ENCODE data around the gene HPCA. TPM values are rescaled to one million over a fixed set of nuclear protein-coding genes. Genes with fewer than 3 reads are reported as not detected.

HPCA gene
- total and polyA plus RNA-seq, 2 experiments from 2014 or later, result 0.85 TPM; not detected in 1

DNA sequence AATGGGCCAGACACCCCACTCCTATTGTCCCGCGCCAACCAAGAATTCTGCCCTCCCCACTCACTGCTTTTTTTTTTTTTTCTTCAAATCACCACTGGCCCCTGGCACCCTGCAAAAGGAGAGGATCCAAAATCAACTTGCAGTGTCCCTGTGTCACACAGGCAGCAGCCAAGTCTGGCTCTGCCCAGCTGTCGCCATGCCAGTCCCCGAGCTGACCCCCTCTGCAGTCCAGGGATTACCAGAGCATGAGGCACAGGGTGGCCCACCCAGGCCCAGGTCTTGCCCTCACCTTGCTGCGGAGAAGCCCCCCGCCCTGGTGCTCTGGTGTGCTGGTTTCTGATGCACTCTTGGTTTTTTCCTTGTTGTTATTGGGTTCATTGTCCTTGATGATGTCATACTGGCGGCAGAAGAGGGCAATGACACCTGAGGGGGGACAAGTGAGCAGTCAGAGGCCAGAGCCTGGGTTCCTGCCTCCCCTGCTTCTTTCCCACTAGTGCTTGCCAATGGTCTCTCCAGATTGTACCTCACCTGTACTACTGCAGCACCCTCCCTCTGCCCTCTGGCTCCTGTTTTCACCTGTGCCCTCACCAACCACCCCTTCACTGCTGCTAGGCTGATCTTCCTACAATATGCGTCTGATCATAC is 21.8 kb upstream of the HPCA start:
- WGBS (ENCODE audit: low lambda C conversion rate, missing lambda C conversion rate), result 95% methylated on average over 8 of the region's 8 CpGs
- no peaks in the 10 kb centered on the region for H3K9me3 ChIP-seq (ENCODE audit: low read depth)
- no peak overlapping the region for H3K4me3 ChIP-seq
- no peaks in the 10 kb centered on the region for H3K9me2 ChIP-seq (replicated peaks; ENCODE audit: insufficient read depth)
- no peaks in the 10 kb centered on the region for H3K4me1 ChIP-seq (ENCODE audit: insufficient read depth)
- no peaks in the 10 kb centered on the region for H3K27me3 ChIP-seq
- no peak overlapping the region for H3K27ac ChIP-seq
- no peak for TF ChIP-seq EZH2 (IDR thresholded peaks at IDR 0.05; ENCODE audit: borderline replicate concordance)
- TF ChIP-seq, protein P1, sequence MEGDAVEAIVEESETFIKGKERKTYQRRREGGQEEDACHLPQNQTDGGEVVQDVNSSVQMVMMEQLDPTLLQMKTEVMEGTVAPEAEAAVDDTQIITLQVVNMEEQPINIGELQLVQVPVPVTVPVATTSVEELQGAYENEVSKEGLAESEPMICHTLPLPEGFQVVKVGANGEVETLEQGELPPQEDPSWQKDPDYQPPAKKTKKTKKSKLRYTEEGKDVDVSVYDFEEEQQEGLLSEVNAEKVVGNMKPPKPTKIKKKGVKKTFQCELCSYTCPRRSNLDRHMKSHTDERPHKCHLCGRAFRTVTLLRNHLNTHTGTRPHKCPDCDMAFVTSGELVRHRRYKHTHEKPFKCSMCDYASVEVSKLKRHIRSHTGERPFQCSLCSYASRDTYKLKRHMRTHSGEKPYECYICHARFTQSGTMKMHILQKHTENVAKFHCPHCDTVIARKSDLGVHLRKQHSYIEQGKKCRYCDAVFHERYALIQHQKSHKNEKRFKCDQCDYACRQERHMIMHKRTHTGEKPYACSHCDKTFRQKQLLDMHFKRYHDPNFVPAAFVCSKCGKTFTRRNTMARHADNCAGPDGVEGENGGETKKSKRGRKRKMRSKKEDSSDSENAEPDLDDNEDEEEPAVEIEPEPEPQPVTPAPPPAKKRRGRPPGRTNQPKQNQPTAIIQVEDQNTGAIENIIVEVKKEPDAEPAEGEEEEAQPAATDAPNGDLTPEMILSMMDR (IDR thresholded peaks at IDR 0.05; ENCODE audit: poor library complexity), result no peak
- TF ChIP-seq EZH2phosphoT487 (IDR thresholded peaks at IDR 0.05; ENCODE audit: low read depth, severe bottlenecking, unreplicated experiment), result no peak
- H4K20me1 ChIP-seq (ENCODE audit: insufficient read depth, poor library complexity, severe bottlenecking), result no peaks in the 10 kb centered on the region
- H2AFZ ChIP-seq, result no peak overlapping the region
- DNase-seq (ENCODE audit: low spot score), result no peak
- no peaks in the 10 kb centered on the region for H3K79me2 ChIP-seq
- H3K4me2 ChIP-seq, result no peak overlapping the region
- H3K36me3 ChIP-seq (replicated peaks; ENCODE audit: insufficient read depth, low read depth), result no peaks in the 10 kb centered on the region

DNA sequence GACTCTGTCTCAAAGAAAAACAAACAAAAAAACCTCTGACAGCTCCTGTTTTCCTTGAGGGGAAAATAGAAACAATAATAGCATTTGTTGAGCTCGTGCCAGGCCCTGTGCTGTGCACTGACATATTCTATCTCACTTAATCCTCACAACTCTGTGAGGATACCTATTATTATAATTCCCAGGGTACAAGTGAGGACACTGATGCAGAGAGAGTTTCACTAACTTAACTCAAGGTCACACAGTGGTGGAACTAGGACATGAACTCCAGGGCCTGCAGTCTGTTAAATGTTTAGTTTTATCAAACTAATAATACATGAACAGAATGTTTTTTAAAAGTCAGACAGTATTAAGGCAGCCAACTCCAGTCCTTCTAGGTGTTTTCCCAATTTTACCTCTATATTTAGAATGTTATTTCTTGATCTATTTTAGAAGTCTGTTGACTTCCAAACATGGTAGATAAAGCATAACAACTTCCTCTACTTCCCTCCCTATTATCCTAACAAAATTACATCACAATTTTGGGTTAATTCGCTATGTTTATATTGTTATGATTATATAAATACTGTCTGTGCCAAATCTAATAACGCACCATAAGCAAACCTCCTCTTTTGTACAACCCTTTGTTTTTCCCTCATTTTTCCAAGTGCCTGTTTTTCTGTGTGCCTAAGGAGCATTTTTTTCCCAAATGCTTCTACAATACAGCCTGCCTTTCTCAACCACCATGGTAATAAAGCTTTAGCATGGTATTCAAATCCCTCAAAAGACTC is 20.5 kb upstream of the HPCA start:
- 81% methylated on average over 3 of the region's 3 CpGs for WGBS (ENCODE audit: low lambda C conversion rate, missing lambda C conversion rate)
- no peak overlapping the region for H3K27ac ChIP-seq

DNA sequence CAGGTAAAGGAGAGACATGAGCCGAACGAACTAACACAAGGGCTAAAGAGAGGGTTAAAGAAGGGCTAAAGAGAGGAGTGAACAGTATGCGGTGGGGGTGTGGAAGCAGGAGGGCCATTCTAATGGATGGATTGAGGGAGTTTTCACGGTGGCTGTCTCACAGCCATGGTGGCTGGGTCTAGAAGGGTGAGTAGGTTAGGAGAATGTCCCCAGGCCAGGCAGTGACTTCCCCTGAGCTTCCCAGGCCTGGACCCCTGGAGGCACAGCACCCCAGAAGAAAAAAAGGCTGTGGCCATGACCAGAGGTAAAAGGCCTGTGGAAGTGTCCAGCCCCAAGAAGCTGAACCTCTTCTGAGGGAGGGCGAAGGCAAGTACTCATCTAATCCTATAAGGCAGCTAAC is 19.1 kb upstream of the HPCA start:
- TF ChIP-seq EZH2phosphoT487 (IDR thresholded peaks at IDR 0.05; ENCODE audit: low read depth, severe bottlenecking, unreplicated experiment), result no peak
- TF ChIP-seq, protein P1 (IDR thresholded peaks at IDR 0.05; ENCODE audit: poor library complexity), result no peak
- no peak for TF ChIP-seq EZH2 (IDR thresholded peaks at IDR 0.05; ENCODE audit: borderline replicate concordance)
- peaks cover 11% of the 10 kb centered on the region for H3K4me1 ChIP-seq (ENCODE audit: insufficient read depth)
- peaks cover 18% of the 10 kb centered on the region for H3K27me3 ChIP-seq
- 91% methylated on average over 5 of the region's 5 CpGs for WGBS (ENCODE audit: low lambda C conversion rate, missing lambda C conversion rate)
- H3K27ac ChIP-seq, result no peak overlapping the region
- no peaks in the 10 kb centered on the region for H4K20me1 ChIP-seq (ENCODE audit: insufficient read depth, poor library complexity, severe bottlenecking)
- no peaks in the 10 kb centered on the region for H3K79me2 ChIP-seq
- no peaks in the 10 kb centered on the region for H3K36me3 ChIP-seq (replicated peaks; ENCODE audit: insufficient read depth, low read depth)
- DNase-seq (ENCODE audit: low spot score), result no peak
- no peak overlapping the region for H3K4me3 ChIP-seq
- no peak overlapping the region for H3K4me2 ChIP-seq
- H3K9me2 ChIP-seq (replicated peaks; ENCODE audit: insufficient read depth), result no peaks in the 10 kb centered on the region
- no peak overlapping the region for H2AFZ ChIP-seq
- H3K9me3 ChIP-seq (ENCODE audit: low read depth), result no peaks in the 10 kb centered on the region

More for the DNA sequence above, 20.5 kb upstream of the HPCA start:
- no peaks in the 10 kb centered on the region for H3K9me2 ChIP-seq (replicated peaks; ENCODE audit: insufficient read depth)
- no peaks in the 10 kb centered on the region for H3K79me2 ChIP-seq
- peaks cover 6% of the 10 kb centered on the region for H3K27me3 ChIP-seq
- H3K4me1 ChIP-seq (ENCODE audit: insufficient read depth), result peaks cover 7% of the 10 kb centered on the region
- H4K20me1 ChIP-seq (ENCODE audit: insufficient read depth, poor library complexity, severe bottlenecking), result no peaks in the 10 kb centered on the region
- no peaks in the 10 kb centered on the region for H3K9me3 ChIP-seq (ENCODE audit: low read depth)
- no peak overlapping the region for H2AFZ ChIP-seq
- TF ChIP-seq, protein P1 (IDR thresholded peaks at IDR 0.05; ENCODE audit: poor library complexity), result no peak
- TF ChIP-seq EZH2phosphoT487 (IDR thresholded peaks at IDR 0.05; ENCODE audit: low read depth, severe bottlenecking, unreplicated experiment) (no peak), EZH2 (IDR thresholded peaks at IDR 0.05; ENCODE audit: borderline replicate concordance) (no peak)
- no peak overlapping the region for H3K4me2 ChIP-seq
- no peak overlapping the region for H3K4me3 ChIP-seq
- DNase-seq (ENCODE audit: low spot score), result no peak
- H3K36me3 ChIP-seq (replicated peaks; ENCODE audit: insufficient read depth, low read depth), result no peaks in the 10 kb centered on the region
